Head of caudate nucleus (tissue), 42 donors: Measurements from ENCODE around the gene LYRM9.

Experiments used
- DNase-seq, 42 donors: peaks; one replicate each; pipeline versions ENCODE4 v3.0.0 to v3.0.0-alpha.2; 2020 to 2021; ENCODE audit warnings: mixed read lengths in 7 of 42
- intact Hi-C: fragments of 100-400 bp; cut with DNase I; formaldehyde crosslinking; loops from one replicate; pipeline ENCODE4 v1.15.0; 2022

The LYRM9 gene

DNA sequence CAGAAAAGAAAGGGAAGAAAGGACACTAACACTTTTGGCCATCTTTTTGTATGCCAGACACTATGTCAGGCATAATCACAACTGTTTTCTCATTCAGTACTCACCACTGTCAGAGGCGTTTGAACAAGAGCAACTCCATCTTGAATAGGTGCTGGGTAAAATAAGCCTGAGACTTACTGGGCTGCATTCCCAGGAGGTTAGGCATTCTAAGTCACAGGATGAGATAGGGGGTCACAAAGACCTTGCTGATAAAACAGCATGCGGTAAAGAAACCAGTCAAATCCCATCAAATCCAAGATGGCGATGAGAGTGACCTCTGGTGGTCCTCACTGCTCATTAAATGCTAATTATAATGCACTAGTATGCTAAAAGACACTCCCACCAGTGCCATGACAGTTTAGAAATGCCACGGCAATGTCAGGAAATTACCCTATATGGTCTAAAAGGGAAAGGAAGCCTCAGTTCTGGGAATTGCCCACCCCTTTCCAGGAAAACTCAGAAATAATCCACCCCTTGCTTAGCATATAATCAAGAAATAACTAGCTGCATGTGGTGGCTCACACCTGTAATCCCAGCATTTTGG is 14.9 kb upstream of the LYRM9 start:
- intact Hi-C loops: no loop called here
- DNase-seq: no peak

DNA sequence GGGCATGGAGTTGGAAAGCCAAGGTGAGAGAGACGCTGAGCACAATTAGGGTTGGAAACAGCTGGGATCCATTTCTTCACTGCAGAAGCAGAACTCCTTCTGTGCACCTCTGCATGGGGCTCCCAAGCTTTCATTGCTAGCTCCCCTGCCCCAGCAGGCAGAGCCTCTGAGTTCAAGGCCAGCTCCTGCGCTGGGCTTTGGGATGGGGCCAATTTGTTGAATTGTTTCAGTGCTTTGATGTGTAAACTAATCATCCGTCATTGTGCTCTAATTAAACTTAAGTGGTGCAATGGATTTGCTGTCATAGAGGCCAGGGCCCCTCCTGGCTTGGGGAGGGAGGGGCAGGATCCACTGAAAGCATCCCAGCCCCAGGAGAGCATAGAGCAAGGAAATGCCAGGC is 13.5 kb upstream of the LYRM9 start:
- DNase-seq: no peak
- intact Hi-C loops: no loop called here

DNA sequence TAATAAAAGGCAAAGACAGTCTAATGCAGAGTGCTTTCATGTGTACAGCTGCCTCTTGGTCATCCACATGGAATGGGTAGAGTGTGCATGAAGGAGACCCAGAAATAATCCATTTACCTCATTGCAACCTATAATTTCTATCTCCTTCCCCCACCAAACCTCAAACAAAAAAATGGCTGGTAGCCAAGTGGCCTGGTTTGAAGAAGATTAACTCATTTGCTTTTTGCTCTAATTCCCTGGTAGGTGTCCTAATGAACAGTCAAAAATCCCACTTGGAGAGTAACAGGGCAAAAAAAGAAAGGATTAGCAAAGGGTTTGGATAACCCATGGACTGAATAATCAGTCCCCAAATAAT is 13.0 kb upstream of the LYRM9 start:
- intact Hi-C loops: no loop called here
- no peak for DNase-seq

DNA sequence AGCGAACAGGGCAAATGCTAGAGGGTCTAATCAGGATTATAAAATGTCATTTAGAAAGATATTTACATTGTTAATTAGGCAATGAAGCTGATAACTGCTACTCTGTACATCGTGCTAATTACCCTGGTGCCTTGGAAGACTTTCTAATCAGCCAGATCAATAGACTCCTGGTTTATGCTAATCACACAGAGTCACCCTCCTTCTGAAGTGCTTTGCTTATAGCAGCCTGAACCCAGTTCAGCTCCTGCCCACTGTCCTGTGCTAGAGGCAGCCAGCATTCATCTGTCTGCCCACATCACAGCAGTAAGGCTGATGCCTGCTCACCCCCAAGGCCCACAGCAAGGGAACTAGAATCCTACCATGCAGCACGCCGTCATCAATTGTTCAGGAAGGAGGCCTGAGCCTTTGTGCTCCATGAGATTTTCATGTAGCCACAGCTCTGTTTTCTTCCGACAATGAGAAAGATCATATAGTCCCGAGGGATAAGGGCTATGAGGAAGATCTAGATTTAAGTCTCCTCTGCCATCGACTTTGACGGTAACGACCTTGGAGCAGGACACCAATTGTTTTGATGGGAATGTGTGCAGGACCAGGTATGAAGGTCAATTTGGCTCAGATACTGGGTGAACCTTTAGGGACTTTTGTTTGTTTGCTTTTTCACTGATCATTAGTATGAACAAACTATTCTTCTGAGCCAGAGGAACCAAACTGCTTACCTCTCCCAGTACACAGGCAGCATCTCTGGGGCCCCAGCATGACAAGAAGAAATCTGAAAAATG is 12.5 kb upstream of the LYRM9 start:
- no peak for DNase-seq

DNA sequence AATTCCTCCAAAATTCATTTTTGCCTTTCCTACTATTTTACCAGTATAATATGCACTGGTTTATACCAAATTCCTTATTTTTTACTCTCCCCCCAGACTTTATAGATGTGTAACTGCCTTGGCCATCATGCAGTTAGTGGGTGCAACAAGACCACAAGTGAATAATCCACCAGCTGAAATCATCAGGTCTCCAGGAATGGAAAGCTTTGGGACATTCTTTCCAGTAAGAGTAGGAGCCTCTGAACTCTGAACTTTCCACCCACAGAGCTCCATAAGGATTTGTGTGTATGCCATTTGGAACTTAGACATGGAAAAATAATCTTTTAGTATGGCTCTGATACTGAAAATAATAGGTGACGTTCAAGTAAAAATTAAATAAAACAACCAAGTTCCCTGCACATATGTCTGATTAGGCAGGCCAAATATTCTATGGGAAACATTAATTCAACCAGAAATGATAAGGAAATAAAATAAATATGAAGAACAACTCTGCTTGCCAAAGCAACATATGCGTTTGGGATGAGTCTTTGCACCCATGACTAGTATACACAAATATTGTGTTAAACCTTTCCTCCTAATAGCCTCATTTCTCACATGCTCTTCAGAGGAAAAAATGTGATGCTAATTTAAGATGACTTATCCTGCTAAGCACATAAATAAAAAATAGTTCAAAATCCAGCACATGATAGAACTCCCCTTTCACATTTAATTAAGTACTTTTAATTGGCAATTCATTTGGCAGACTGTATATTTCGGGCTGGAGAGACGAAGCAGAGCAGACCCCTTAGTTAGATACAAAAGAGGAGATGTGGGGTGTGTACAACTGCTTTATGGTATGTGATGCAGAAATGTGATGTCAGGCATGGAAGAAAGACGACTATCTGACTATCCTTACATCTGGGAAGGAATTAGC is 11.6 kb upstream of the LYRM9 start:
- DNase-seq: no peak
- intact Hi-C loops: no loop called here

More for the DNA sequence above, 12.5 kb upstream of the LYRM9 start:
- intact Hi-C loops: no loop called here

DNA sequence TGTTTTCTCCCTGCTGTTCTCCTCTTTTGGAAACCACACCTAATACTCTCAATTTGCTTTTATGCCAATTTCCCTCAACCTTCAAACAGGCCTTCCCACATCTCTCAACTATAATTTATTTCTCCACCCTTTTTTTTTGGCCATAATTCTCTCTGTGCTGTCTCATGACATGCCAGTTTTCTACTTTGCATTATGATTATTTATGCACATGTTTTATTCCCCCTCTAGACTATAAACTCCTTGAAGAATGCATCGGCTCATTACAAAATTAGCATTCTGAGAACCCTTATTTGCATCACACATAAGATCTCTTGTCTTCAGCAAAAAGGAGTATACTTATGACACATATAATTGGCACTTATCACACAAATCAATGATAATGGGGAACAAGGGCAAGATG is 10.9 kb upstream of the LYRM9 start:
- intact Hi-C loops: no loop called here
- DNase-seq: no peak

DNA sequence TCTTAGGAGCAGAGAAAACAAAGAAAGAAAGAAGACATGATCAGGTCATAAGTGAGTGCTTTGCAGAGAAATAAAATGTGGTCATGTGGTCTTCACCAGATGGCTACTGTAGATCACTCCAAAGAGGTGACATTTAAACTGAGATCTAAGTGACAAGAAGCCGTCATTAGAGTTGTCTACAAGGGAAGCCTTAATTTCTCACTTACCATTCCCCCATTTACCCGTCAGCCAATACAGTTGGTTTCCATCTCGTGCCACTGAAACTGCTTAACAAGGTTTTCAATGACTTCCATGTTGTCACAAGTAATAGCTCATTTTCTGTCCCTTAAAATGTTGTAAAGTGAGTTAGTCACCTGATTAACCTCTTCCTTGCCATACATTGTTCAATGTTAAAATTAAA is 6.4 kb upstream of the LYRM9 start:
- intact Hi-C loops: no loop called here
- no peak for DNase-seq

DNA sequence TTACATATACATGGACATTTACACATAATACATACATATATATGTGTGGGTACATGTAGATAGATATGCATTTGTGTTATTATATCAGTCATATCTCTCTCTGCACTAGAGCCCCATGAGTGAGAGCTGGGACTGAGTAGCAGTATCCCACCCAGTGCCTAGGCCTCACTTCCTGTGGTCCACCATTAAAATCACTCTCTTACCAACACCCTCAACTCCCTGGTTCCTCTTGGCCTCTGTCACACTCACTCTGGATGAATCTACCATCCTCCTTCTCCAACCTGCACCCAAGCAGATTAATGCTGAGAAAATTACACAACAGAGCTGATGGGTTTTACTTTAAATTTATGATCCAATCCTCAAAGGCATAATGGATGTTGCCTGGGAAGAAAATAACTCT is 4.9 kb upstream of the LYRM9 start:
- intact Hi-C loops: no loop called here
- DNase-seq: peak in 1 of 42 donors; percentile 44

DNA sequence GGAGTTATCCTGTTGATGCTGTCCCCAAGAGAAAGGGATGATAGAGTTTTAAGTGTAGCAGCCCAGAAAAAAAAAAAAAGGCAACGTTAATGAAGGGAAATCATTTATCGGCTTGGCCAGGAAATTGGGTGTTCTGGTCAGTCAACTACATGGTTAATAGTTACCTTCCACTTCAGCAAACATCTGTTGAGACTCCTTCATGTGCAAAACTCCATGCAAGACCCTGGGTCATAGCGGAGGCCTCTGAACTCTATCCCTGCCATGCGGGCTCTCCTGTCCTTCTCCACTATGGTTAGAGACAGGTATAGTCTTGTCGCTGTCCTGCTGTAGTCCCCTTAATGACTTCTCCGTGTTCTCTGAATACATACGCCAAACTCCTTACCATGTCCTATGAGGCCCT is 3.5 kb upstream of the LYRM9 start:
- intact Hi-C loops: no loop called here
- DNase-seq: no peak

DNA sequence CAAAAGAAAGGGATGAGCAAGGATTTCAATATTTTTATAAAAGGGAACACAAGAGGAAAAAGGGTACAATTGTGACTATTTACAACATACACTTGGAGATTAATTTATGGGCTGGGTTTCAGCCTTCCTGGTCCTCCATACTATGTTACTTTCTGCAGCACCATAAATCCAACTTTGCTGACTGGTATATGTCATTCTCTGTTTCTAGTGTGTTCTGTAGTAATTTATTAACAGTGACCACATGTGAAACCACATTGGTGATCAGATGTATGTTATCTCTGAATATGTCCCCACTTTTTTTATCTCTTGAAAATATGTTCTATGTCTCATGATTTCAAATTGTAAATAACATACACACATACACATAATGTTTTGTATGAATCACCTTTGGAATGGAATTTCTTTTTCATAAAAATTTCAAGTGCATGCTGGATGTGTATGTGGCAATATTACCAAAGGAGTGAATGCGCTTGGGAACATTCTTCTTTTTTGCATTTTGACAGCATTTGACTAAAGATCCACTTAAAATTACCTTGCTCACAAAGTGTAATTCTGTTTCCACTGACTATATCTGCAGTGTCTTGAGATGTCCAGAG is 2.9 kb upstream of the LYRM9 start:
- intact Hi-C loops: no loop called here
- DNase-seq: no peak

DNA sequence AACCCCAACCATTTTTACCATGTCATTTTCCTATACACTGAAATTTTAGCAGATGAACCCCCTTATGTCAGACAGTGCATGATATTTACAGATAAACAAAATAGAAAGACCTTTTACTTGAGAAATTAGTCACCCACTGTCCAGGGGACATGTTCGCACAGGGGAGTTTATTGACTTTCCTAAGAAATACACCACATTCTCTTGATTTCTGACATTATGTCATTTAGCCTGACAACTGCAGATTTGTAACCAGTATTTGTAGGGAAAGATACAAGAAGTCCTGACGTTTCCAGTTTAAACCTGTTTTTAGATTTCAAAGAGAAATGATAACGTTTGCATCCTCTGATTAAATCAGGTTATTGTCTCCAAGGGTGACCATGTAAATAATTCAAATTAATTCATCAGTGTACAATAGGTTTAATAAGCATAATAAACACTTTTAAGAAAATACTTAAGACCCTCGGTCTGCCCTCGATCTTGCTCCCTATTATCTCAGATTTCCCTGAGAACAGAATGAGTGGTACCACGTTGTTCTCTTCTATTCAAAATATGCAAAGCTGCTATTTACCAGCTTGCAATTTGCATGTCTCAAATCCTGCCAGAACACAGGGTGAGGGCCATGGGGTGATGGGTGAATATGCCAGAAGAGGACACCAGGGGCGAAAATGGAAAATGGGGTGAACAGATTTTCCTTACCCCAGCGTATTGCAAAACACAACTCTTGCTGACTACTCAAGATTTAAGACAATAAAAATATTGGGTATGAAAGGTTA is 2.1 kb upstream of the LYRM9 start:
- intact Hi-C loops: no loop called here
- DNase-seq: peak in 4 of 42 donors; percentile 7 to 48 (median 26)

DNA sequence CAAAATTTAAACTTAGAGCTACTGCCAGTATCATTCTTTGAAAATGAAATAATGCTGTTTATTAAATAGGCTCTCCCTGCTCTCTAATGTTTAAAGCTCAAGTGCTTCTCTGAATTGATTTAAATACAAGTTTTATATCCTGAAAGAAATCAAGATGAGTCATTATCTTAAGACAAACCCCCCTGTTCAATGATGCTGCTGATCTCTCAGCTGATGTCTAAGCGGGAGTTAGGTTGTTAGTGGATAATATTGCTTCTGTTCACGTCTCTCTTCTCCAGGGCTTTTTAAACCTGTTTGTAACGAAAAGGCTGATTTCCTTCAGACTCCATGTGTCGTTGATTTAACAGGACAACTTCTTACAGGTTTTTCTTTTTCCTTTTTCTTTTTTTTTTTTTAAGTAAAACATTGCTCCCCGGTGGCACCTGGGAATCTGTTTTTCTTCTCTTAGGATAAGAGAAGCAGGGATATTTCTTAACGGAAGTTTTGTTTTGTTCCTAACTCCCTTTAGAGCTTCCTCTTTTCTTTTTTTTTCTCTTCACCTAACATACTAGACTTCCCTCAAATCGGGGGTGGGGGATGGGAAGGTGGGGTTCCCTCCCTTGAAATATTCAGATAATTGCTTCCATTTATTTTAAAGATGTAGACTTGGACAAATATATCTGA is 807 bp upstream of the LYRM9 start:
- intact Hi-C loops: loop anchor here (5.0 kb wide), 2 partner anchors 103 to 148 kb away; partner anchors contain the start of gene NLK
- peak in 3 of 42 donors; percentile 9 to 54 (median 18) for DNase-seq

DNA sequence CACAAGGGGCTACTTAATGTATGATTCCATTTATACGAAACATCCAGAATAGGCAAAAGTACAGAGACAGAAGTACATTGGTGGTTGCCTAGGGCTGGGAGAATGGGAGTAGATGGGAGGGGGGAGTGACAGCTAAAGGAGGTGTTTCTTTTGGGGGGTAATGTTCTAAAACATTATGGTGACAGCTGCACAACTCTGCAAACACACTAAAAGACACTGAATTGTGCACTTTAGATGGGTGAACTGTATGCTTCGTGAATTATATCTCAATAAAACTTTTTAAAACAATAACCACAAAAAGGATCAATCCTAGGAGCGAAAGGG is 661 bp downstream of the LYRM9 start:
- DNase-seq: peak in 1 of 42 donors; percentile 6
- intact Hi-C loops: loop anchor here (5.0 kb wide), 2 partner anchors 105 to 150 kb away; partner anchors contain the start of gene NLK

DNA sequence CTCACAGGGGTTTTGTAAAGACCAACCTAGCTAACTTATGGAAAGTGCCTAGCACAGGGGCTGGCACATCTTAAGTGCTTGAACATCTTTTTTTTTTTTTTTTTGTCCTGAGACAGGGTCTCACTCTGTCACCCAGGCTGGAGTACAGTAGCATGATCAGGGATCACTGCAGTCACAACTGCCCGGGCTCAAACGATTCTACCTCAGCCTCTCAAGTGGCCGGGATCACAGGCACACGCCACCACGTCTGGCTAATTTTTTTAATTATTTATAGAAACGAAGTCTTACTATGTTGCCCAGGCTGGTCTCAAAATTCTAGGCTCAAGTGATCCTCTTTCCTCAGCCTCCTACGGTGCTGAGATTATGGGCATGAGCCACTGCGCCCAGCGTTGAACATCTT is 1.3 kb downstream of the LYRM9 start:
- DNase-seq: no peak
- intact Hi-C loops: loop anchor here (5.0 kb wide), 2 partner anchors 105 to 150 kb away; partner anchors contain the start of gene NLK

DNA sequence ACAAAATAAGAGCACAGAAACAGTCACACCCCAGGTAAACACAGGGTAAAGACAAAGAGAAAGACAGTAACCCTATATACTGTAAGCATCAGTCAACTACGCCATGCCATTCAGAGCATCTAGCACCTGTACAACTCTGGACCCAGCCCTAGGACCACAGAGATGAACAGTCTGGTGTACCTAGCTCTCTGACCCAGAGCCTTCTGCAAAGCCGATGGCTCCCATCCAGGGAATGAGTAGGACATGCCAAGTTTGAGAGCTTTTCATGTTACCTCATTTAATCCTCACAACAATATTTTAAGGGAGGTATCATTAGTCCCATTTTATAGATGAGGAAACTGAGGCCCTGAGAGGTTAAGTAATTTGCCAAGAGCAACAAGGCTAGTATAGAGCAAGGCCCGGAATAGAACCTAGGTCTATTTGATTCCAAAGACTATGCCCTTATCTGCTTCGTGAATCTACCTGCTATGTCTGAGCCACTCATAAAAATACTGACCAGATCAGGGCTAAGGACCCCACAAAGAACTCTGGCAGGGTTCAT is 3.4 kb downstream of the LYRM9 start:
- intact Hi-C loops: loop anchor here (5.0 to 10.0 kb wide), 3 partner anchors 108 to 355 kb away; partner anchors contain the start of gene NLK
- no peak for DNase-seq

DNA sequence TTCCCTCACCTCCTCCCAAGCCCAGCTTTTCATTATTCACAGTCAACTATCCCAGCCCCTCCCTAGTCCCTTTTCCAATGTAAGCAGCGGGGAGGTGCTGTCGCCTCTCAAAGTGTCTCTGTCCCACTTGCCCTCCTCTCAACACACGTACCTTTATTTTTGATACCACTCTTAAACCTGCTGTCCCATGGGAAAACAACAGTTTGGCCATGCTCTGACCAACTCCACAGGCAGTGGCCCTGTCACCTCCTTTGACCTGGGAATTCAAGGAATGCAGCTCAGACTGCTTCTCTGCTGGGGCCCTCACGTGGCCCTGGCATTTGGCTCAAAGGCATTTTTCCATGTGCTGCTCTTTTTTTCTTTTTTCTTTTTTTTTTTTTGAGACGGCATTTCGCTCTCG is 4.2 kb downstream of the LYRM9 start:
- intact Hi-C loops: loop anchor here (10.0 kb wide), 1 partner anchor 356 kb away; no protein-coding TSS in a partner anchor
- DNase-seq: no peak

DNA sequence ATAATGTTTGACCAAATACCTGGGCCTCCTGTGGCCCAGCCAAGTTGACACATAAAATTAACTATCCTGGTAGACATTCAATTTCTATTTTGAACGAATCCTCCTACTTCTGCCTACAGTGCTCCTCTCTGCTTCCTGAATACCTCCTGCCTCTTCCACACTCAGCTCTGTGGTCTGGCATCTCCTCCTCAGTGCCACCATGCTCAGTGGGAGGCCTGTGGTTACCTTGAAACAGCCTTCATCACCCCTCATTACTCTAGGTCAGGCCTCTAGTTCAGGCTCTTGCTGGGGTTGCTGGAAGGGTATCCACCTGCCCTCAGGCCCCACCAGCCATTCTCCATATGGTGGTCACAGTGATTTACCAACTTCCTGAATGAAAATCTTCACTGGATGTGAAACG is 5.1 kb downstream of the LYRM9 start:
- intact Hi-C loops: loop anchor here (10.0 kb wide), 1 partner anchor 357 kb away; no protein-coding TSS in a partner anchor
- DNase-seq: no peak
